ENCODE data around the gene WDR33. TPM values are rescaled to one million over a fixed set of nuclear protein-coding genes. Genes with fewer than 3 reads are reported as not detected.

Gene WDR33
- total RNA-seq, 1 experiment from 2014 or later: 87.1 TPM

GRCh38 chr2:127784965-127785518, 25.9 kb downstream of the WDR33 start:
- Histone ChIP-seq H3K27me3 (replicated peaks; ENCODE audit: insufficient read depth, low read depth, low read length, poor library complexity) (no peaks in the 10 kb centered on the region), H3K27ac (ENCODE audit: low read depth, low read length, poor library complexity, severe bottlenecking) (no peak overlapping the region), H3K4me3 (ENCODE audit: low read depth, low read length, poor library complexity, severe bottlenecking) (no peak overlapping the region), H3K9me3 (ENCODE audit: low read depth, low read length, poor library complexity, severe bottlenecking) (no peaks in the 10 kb centered on the region), H3K36me3 (ENCODE audit: insufficient read depth, low read length, poor library complexity, severe bottlenecking) (no peaks in the 10 kb centered on the region), H3K4me1 (ENCODE audit: insufficient read depth, low read length, poor library complexity, severe bottlenecking) (no peaks in the 10 kb centered on the region)
- no peak for TF ChIP-seq EZH2 (IDR thresholded peaks at IDR 0.05; ENCODE audit: borderline replicate concordance, low read depth, low read length, poor library complexity, severe bottlenecking)
- TF ChIP-seq, protein P1, sequence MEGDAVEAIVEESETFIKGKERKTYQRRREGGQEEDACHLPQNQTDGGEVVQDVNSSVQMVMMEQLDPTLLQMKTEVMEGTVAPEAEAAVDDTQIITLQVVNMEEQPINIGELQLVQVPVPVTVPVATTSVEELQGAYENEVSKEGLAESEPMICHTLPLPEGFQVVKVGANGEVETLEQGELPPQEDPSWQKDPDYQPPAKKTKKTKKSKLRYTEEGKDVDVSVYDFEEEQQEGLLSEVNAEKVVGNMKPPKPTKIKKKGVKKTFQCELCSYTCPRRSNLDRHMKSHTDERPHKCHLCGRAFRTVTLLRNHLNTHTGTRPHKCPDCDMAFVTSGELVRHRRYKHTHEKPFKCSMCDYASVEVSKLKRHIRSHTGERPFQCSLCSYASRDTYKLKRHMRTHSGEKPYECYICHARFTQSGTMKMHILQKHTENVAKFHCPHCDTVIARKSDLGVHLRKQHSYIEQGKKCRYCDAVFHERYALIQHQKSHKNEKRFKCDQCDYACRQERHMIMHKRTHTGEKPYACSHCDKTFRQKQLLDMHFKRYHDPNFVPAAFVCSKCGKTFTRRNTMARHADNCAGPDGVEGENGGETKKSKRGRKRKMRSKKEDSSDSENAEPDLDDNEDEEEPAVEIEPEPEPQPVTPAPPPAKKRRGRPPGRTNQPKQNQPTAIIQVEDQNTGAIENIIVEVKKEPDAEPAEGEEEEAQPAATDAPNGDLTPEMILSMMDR (conservative IDR thresholded peaks at IDR 0.05; ENCODE audit: low read depth, low read length): no peak
- CTCF ChIA-PET: no interaction called here
- POLR2A ChIA-PET (ENCODE audit: low non-redundant PET): no interaction called here
- no TSS peak for BruUV-seq (replicated peaks)
- intact Hi-C loops (cut with micrococcal nuclease; ENCODE audit: unreplicated experiment): no loop called here
- no peak for DNase-seq (ENCODE audit: low spot score)

GRCh38 chr2:127783101-127783500, 27.9 kb downstream of the WDR33 start:
- ChIA-PET CTCF (no interaction called here), POLR2A (ENCODE audit: low non-redundant PET) (no interaction called here)
- no peak for DNase-seq (ENCODE audit: low spot score)
- TSS peak; percentile 28 for BruUV-seq (replicated peaks)
- Histone ChIP-seq H3K4me1 (ENCODE audit: insufficient read depth, low read length, poor library complexity, severe bottlenecking) (no peaks in the 10 kb centered on the region), H3K4me3 (ENCODE audit: low read depth, low read length, poor library complexity, severe bottlenecking) (no peak overlapping the region), H3K36me3 (ENCODE audit: insufficient read depth, low read length, poor library complexity, severe bottlenecking) (no peaks in the 10 kb centered on the region), H3K27ac (ENCODE audit: low read depth, low read length, poor library complexity, severe bottlenecking) (no peak overlapping the region), H3K27me3 (replicated peaks; ENCODE audit: insufficient read depth, low read depth, low read length, poor library complexity) (no peaks in the 10 kb centered on the region), H3K9me3 (ENCODE audit: low read depth, low read length, poor library complexity, severe bottlenecking) (no peaks in the 10 kb centered on the region)
- intact Hi-C loops (cut with micrococcal nuclease; ENCODE audit: unreplicated experiment): no loop called here
- TF ChIP-seq, protein P1 (conservative IDR thresholded peaks at IDR 0.05; ENCODE audit: low read depth, low read length): no peak
- TF ChIP-seq EZH2 (IDR thresholded peaks at IDR 0.05; ENCODE audit: borderline replicate concordance, low read depth, low read length, poor library complexity, severe bottlenecking): no peak

DNA sequence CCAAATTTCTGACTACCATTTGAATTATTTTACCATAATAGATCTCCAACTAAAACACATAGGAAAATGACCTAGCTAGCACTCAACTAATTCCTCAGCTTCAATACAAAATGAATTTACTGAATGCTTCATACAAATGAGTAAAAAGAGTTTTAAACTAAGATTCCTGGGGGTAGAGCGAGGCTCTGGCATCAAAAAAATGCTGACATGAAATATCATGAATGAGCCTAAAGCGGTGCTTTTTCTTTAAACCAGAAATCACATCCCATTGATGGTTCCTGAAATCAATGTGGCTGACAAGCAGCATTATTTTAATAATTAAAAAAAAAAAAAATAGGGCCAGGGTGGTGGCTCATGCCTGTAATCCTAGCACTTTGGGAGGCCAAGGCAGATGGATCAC, 32.1 kb downstream of the WDR33 start:
- no peak for DNase-seq (ENCODE audit: low spot score)

More for the DNA sequence above, 32.1 kb downstream of the WDR33 start:
- Histone ChIP-seq H3K27ac (ENCODE audit: low read depth, low read length, poor library complexity, severe bottlenecking) (no peak overlapping the region), H3K4me3 (ENCODE audit: low read depth, low read length, poor library complexity, severe bottlenecking) (no peak overlapping the region), H3K27me3 (replicated peaks; ENCODE audit: insufficient read depth, low read depth, low read length, poor library complexity) (no peaks in the 10 kb centered on the region), H3K9me3 (ENCODE audit: low read depth, low read length, poor library complexity, severe bottlenecking) (no peaks in the 10 kb centered on the region), H3K4me1 (ENCODE audit: insufficient read depth, low read length, poor library complexity, severe bottlenecking) (peaks cover 4% of the 10 kb centered on the region), H3K36me3 (ENCODE audit: insufficient read depth, low read length, poor library complexity, severe bottlenecking) (no peaks in the 10 kb centered on the region)
- ChIA-PET POLR2A (ENCODE audit: low non-redundant PET) (no interaction called here), CTCF (no interaction called here)
- intact Hi-C loops (cut with micrococcal nuclease; ENCODE audit: unreplicated experiment): no loop called here
- TF ChIP-seq EZH2 (IDR thresholded peaks at IDR 0.05; ENCODE audit: borderline replicate concordance, low read depth, low read length, poor library complexity, severe bottlenecking): no peak
- TF ChIP-seq, protein P1 (conservative IDR thresholded peaks at IDR 0.05; ENCODE audit: low read depth, low read length): no peak
- no TSS peak for BruUV-seq (replicated peaks)
